Effector memory CD4-positive, alpha-beta T cell (primary cell): ENCODE data around the gene BARD1.
"Not testable (repeated sequence)": the region's sequence is repeated elsewhere in the genome, so short reads cannot be mapped to it uniquely, and the experiment has no call there.

Experiments
- DNase-seq, 3 donors: peaks; one replicate each; pipeline ENCODE4 v3.0.0-alpha.2; 2020
- H3K27ac ChIP-seq: 2 replicates; pipeline ENCODE4 v1.7.0; 2013; ENCODE audit warnings: mild to moderate bottlenecking, low read length, moderate library complexity; ENCODE audit not compliant: insufficient read depth, poor library complexity, severe bottlenecking
- H3K27me3 ChIP-seq: replicated peaks from 2 replicates; pipeline ENCODE4 v1.7.0; 2013; ENCODE audit warnings: mild to moderate bottlenecking, low read length; ENCODE audit not compliant: insufficient read depth, control insufficient read depth, poor library complexity, severe bottlenecking
- H3K36me3 ChIP-seq: 2 replicates; pipeline ENCODE4 v1.7.0; 2013; ENCODE audit warnings: mild to moderate bottlenecking, low read length, moderate library complexity; ENCODE audit not compliant: control insufficient read depth, insufficient read depth
- H3K4me1 ChIP-seq: 2 replicates; pipeline ENCODE4 v1.7.0; 2013; ENCODE audit warnings: low read length, mild to moderate bottlenecking; ENCODE audit not compliant: control insufficient read depth, insufficient read depth, poor library complexity, severe bottlenecking
- H3K4me3 ChIP-seq: 2 replicates; pipeline ENCODE4 v1.7.0; 2013; ENCODE audit warnings: low read length, low read depth, mild to moderate bottlenecking; ENCODE audit not compliant: insufficient read depth, poor library complexity, severe bottlenecking
- H3K9me3 ChIP-seq: 2 replicates; pipeline ENCODE4 v1.7.0; 2013; ENCODE audit warnings: mild to moderate bottlenecking, low read length, moderate library complexity; ENCODE audit not compliant: control insufficient read depth

Gene BARD1

DNA sequence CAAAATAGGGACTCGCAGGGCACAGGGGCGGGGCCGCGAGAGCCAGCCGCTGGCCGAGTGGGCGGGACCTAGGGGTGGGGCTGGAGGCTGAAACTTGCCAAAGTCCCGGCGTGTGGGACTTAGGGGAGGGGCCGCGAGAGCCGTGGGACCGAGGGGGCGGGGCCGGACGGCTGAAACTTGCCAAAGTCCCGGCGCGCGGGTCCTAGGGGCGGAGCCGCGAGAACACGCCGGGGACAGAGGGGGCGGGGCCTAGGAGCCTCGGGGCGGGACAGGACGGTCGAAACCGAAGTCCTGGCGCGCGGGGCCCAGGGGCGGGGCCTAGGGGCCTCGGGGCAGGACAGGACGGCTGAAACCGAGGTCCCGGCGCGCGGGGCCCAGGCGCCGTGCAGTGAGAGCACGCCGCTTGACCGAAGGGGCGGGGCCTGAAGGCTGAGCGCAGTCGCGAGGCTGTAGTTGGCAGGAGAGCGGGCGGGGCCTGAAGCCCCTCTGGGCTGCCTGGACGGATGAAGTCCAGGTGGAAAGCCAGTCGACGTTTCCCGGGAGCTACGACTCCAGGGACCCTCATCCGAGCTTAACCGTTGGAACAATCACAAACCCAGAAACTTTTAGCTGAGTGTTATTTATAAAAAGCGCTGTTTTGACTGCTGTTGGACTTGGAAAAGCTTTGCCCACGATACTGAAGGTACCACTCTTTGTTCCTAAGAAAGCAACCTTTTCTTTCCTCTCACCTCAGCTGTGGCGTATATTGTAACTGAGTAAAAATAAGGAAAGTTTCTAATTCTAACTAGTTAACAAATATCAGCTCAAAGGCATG lies 475 bp upstream of the BARD1 start:
- Histone ChIP-seq H3K9me3 (no peaks in the 10 kb centered on the region), H3K36me3 (no peaks in the 10 kb centered on the region), H3K4me3 (peak overlapping the region; percentile 76), H3K27me3 (no peaks in the 10 kb centered on the region), H3K4me1 (peaks cover 7% of the 10 kb centered on the region), H3K27ac (peak overlapping the region; percentile 73)
- DNase-seq = peak; percentile 94 to 98 (median 97)

DNA sequence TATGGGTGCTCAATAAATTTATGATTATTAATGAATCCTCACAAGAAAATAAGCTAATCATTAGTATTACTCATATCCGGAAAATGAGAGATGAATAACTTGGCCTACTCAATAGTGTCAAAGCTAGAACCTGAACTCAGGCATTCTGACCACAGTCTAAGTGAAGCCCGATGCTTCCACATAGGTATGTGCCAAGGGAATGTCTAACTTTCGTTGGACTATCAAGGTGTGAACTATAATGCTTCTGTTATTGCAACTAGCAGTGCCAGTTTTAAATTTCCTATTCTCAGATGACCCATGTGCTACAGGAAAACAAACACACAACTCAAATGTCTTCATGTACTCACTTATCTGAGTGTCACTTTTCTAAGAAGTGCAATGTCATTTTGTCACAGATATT lies 1.8 kb downstream of the BARD1 start:
- H3K36me3 ChIP-seq = no peaks in the 10 kb centered on the region
- no peaks in the 10 kb centered on the region for H3K9me3 ChIP-seq
- peak overlapping the region; percentile 15 for H3K4me3 ChIP-seq
- DNase-seq = no peak
- peaks cover 7% of the 10 kb centered on the region for H3K4me1 ChIP-seq
- H3K27me3 ChIP-seq = no peaks in the 10 kb centered on the region
- no peak overlapping the region for H3K27ac ChIP-seq

DNA sequence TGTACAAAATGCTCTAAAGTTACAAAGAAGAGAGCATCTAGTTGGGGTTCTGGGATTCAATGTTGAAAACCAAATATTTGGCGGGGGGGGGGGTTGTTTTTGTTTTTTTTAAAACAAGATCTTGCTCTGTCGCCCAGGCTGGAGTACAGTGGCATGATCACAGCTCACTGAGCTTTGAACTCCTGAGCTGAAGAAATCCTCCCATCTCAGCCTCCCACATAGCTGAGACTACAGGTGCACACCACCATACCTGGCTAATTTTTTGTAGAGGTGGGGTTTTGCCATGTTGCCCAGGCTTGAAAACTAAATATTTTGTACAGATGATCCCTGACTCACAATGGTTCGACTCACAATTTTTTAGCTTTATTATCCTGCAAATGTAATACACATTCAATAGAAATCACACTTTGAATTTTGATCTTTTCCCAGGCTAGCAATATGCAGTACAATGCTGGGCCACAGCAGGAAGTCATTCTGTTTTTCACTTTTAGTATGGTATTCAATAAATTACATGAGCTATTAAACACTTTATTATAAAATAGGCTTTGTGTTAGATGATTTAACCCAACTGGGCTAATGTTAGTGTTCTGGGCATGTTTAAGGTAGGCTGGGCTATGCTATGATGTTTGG lies 7.6 kb downstream of the BARD1 start:
- Histone ChIP-seq H3K36me3 (no peaks in the 10 kb centered on the region), H3K27me3 (no peaks in the 10 kb centered on the region), H3K27ac (no peak overlapping the region), H3K4me1 (no peaks in the 10 kb centered on the region), H3K4me3 (no peak overlapping the region), H3K9me3 (no peaks in the 10 kb centered on the region)
- DNase-seq = no peak

DNA sequence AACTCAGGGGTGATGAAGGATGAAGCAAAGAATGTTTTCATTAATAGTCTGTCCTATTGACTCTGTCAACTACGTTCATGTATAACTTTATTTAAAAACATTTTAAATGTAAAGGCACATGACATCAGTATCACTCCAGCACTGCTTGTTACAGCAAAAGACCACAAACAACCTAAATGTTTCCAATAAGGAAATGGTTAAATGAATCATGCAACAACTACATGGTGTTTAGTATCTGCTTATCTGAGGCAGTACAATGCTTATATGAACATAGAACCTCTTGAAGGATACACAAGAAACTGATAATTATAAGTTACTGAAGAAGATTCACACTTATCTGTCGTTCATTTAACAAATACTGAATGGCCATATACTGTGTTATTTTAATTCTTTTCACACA lies 8.4 kb downstream of the BARD1 start:
- H3K27me3 ChIP-seq = no peaks in the 10 kb centered on the region
- H3K36me3 ChIP-seq = no peaks in the 10 kb centered on the region
- no peaks in the 10 kb centered on the region for H3K9me3 ChIP-seq
- no peak overlapping the region for H3K27ac ChIP-seq
- H3K4me3 ChIP-seq = no peak overlapping the region
- DNase-seq = no peak
- H3K4me1 ChIP-seq = no peaks in the 10 kb centered on the region

DNA sequence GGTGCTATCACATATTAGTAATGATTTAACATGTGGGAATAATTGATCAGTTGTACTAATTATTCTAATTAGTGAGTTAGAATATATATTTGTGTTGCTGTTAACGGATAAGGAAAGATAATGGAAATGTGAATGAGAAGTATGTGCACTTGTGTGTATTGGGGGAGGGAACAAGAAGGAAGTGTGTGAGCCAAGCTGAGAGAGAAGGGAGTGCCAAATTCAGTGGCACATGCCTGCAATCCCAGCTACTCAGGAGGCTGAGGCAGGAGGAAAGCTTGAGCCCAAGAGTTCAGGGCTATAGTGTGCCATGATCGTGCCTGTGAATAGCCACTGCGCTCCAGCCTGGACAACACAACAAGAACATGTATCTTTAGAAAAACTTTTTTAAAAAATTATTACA lies 9.3 kb downstream of the BARD1 start:
- no peaks in the 10 kb centered on the region for H3K4me1 ChIP-seq
- H3K9me3 ChIP-seq = no peaks in the 10 kb centered on the region

DNA sequence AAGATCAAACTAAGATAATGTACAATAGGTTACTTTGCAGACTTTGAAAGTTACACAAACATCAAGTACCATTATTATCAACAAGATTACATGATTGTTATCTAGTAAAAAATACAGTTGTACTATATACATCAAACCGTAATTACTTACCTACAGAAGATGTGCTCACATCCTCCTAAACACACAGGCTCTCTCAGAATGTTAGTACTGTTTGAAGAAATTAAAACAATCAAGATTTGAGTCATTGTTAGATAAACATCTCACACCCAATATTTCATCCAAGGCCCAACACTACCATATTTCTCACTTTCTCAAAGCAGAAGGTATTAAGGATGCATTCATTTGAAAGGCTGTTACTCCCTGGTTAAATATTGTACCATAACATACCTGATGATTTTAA lies 12.6 kb downstream of the BARD1 start:
- DNase-seq = no peak
- no peak overlapping the region for H3K4me3 ChIP-seq
- no peak overlapping the region for H3K27ac ChIP-seq
- no peaks in the 10 kb centered on the region for H3K27me3 ChIP-seq
- H3K9me3 ChIP-seq = no peaks in the 10 kb centered on the region
- H3K4me1 ChIP-seq = no peaks in the 10 kb centered on the region
- no peaks in the 10 kb centered on the region for H3K36me3 ChIP-seq

More for the DNA sequence above, 9.3 kb downstream of the BARD1 start:
- no peak overlapping the region for H3K27ac ChIP-seq
- no peaks in the 10 kb centered on the region for H3K27me3 ChIP-seq
- no peak overlapping the region for H3K4me3 ChIP-seq
- H3K36me3 ChIP-seq = no peaks in the 10 kb centered on the region
- no peak for DNase-seq

DNA sequence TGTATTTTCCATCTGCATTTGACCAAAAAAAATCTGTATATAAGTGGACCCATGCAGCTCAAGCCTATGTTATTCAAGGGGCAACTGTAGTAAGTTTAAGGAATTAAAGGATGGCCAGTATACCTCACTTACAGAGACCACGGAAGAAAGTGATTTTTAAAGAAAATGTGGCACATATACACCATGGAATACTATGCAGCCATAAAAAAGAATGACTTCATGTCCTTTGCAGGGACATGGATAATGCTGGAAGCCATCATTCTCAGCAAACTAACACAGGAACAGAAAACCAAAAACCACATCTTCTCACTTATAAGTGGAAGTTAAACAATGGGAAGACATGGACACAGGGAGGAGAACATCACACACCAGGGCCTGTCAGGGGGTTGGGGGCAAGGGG lies 26.3 kb downstream of the BARD1 start:
- H3K9me3 ChIP-seq, H3K27ac ChIP-seq: not testable (repeated sequence)

DNA sequence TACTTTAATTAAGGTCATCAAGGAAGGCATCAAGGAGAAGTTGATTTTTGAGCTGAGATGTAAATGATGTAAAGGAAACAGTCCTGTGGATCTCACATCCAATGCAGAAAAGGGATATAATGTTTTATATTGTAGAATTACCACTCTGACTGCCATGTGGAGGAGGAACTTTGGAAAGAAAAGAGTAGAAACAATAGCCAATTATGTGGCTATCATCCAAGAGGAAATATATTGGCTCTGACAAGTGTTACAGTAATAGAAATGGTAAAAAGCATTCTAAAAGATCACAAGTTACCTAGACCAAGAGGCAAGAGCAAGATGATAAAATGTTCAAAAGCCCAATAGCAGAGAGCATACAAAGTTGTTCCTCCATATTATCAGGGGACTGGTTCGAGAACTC lies 26.8 kb downstream of the BARD1 start:
- no peaks in the 10 kb centered on the region for H3K4me1 ChIP-seq
- no peak for DNase-seq
- no peaks in the 10 kb centered on the region for H3K36me3 ChIP-seq
- no peak overlapping the region for H3K4me3 ChIP-seq
- no peaks in the 10 kb centered on the region for H3K9me3 ChIP-seq
- H3K27me3 ChIP-seq = no peaks in the 10 kb centered on the region
- H3K27ac ChIP-seq = no peak overlapping the region

More for the DNA sequence above, 26.3 kb downstream of the BARD1 start:
- not testable (repeated sequence) for H3K27me3 ChIP-seq, DNase-seq, H3K4me1 ChIP-seq, H3K36me3 ChIP-seq, H3K4me3 ChIP-seq

DNA sequence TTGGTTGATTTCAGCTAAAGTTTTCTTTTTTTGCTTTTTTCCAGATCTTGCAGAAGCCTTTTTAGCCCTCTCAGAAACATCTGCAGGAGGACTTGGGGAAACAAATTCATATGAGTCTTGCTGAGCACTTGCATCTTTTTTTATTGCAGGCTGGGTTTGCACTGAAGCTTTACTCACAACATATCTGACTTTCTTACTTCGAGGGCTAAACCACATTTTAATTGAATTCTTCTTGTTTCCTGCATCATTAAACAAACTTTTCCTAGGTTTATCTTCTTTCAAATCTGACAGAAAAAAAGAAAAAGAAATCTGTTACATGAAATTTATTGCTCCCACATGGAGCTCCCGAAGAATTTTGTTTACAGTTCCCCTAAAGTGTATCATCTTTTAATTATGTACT lies 28.3 kb downstream of the BARD1 start:
- Histone ChIP-seq H3K36me3 (no peaks in the 10 kb centered on the region), H3K9me3 (no peaks in the 10 kb centered on the region)
- DNase-seq = no peak

DNA sequence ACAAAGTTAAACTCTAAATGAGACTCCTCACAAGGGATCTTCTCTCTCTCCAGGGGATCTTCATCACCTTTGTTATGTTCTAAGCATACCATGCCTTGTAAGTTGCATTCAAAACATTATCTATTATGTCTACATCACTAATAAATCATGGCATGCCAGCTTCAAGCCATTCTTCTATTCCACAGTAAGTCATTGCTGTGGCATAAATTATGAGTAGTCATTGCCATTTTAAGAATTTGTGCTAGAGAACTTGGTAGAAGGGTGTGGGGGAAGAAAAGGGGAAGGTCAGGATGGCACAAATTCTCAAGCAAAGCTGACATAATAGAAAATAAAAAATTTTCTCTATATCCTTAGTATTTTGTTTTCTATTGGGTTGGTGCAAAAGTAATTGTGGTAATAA lies 33.5 kb downstream of the BARD1 start:
- Histone ChIP-seq H3K27ac (no peak overlapping the region), H3K4me3 (no peak overlapping the region), H3K27me3 (no peaks in the 10 kb centered on the region), H3K4me1 (no peaks in the 10 kb centered on the region), H3K36me3 (no peaks in the 10 kb centered on the region), H3K9me3 (no peaks in the 10 kb centered on the region)
- DNase-seq = no peak

More for the DNA sequence above, 28.3 kb downstream of the BARD1 start:
- H3K4me3 ChIP-seq = no peak overlapping the region
- no peaks in the 10 kb centered on the region for H3K27me3 ChIP-seq
- no peak overlapping the region for H3K27ac ChIP-seq
- no peaks in the 10 kb centered on the region for H3K4me1 ChIP-seq
